Measurements from ENCODE around the gene CSN3. TPM values are rescaled to one million over a fixed set of nuclear protein-coding genes. Genes with fewer than 3 reads are reported as not detected.

Gene CSN3, protein sequence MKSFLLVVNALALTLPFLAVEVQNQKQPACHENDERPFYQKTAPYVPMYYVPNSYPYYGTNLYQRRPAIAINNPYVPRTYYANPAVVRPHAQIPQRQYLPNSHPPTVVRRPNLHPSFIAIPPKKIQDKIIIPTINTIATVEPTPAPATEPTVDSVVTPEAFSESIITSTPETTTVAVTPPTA
- not detected in 2 replicates for total RNA-seq

DNA sequence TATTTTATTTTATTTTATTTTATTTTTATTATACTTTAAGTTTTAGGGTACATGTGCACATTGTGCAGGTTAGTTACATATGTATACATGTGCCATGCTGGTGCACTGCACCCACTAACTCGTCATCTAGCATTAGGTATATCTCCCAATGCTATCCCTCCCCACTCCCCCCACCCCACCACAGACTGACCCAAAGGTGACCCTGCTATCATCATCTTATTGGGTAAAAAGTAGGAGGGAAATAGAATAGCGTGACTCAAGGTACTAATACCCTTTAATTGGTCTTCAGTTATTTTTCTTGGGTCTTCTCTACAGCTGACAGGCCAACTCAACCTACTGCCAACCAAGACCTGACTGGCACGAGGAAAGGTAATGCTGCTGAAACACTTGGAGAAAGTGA lies at the start of gene CSN3:
TSS of gene CSN3 (plus strand) at position 301 of the 400 bp plus-strand sequence. CDS start 2,223 bp downstream, outside the sequence.

DNA sequence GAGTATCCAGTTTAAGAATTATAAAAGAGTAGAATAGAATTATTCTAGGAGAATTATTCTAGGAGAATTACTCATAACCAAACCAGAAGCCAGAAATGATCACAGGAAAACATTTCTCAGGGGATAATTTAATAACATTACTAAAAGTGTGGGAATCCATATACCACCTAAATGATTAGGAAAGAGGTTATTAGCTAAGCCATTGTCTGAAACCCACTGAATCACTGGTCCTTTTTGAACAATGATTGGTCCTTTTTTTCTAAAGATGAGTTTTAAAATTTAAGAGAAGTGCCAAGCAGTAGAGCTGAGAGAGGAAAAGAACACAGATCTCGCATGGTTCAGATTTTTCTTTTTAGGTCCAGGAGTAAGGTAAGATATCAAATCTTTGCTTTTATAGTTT lies 47.0 kb upstream of the CSN3 start, which contains the start of gene ODAM:
TSS of gene ODAM (plus strand) at position 301 of the 400 bp plus-strand sequence. CDS start 819 bp downstream, outside the sequence.

DNA sequence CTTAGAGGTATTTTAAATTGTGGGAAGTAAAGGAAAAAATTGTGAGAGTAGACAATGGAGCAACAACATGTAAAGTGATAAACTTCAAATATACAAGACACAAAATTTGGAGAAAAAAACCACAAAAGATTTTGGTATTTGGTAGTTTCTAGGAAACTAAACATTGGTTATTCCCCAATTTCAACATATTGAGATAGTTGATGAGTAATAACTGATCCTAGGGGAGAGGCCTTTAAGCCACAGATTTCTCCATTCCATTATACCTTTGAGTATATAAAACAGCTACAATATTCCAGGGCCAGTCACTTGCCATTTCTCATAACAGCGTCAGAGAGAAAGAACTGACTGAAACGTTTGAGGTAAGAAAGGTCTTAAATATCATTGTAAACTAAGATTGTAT lies 16.6 kb upstream of the CSN3 start, which contains the start of gene FDCSP:
TSS of gene FDCSP (plus strand) at position 301 of the 400 bp plus-strand sequence. CDS start 5,071 bp downstream, outside the sequence.

Other genes starting within 250 kb of the CSN3 start
- gene STATH, start 246.6 kb upstream of the CSN3 start, total RNA-seq: not detected in 2 replicates
- not detected in 2 replicates for gene HTN3, start 214.1 kb upstream of the CSN3 start, total RNA-seq
- not detected in 2 replicates for gene HTN1, start 192.2 kb upstream of the CSN3 start, total RNA-seq
- not detected in 2 replicates for gene PRR27, start 88.4 kb upstream of the CSN3 start, total RNA-seq
- gene ODAM, start 46.9 kb upstream of the CSN3 start, total RNA-seq: not detected in 2 replicates
- not detected in 2 replicates for gene FDCSP, start 16.5 kb upstream of the CSN3 start, total RNA-seq
- gene CABS1, start 92.4 kb downstream of the CSN3 start, total RNA-seq: not detected in 2 replicates
- not detected in 2 replicates for gene SMR3A, start 118.2 kb downstream of the CSN3 start, total RNA-seq
- gene SMR3B, start 140.5 kb downstream of the CSN3 start, total RNA-seq: not detected in 2 replicates
- gene OPRPN, start 155.3 kb downstream of the CSN3 start, total RNA-seq: not detected in 2 replicates
- not detected in 2 replicates for gene MUC7, start 229.6 kb downstream of the CSN3 start, total RNA-seq

Data from smooth muscle cell of trachea (primary cell).